Upper lobe of left lung (tissue), 4 donors: ENCODE measurements around the gene IP6K3.

ENCODE experiments used
- CTCF ChIP-seq, 6 experiments: fragments of 450-650 bp in 4 of 6; fragments of 200-600 bp in 2 of 6; sonication (generic) in 2 of 6; IDR thresholded peaks; one replicate each; pipeline ENCODE4 v1.5.1; 2016 to 2019; ENCODE audit warnings: antibody characterized with exemption in 6 of 6
- EP300 ChIP-seq, 4 donors: sonication (generic); formaldehyde crosslinking; IDR thresholded peaks; one replicate each; pipeline ENCODE4 v1.5.1; 2017; ENCODE audit warnings: antibody characterized with exemption in 4 of 4, control low read depth in 2 of 4
- POLR2A ChIP-seq, 4 donors: fragments of 450-650 bp; IDR thresholded peaks; one replicate each; pipeline ENCODE4 v1.5.1; 2016 to 2017; ENCODE audit warnings: antibody characterized with exemption in 4 of 4, mild to moderate bottlenecking in 2 of 4

- TF ChIP-seq EP300 (IDR thresholded peaks at IDR 0.05) (peak in 2 of 4 donors; percentile 68 to 72), CTCF (IDR thresholded peaks at IDR 0.05) (peak in 1 of 6 experiments; percentile 5), POLR2A (IDR thresholded peaks at IDR 0.05) (no peak)
These were observed 16.1 kb downstream of the IP6K3 start for GRCh38 chr6:33730611-33731010.
